Spleen (tissue), 11 donors: ENCODE results near the gene HES3. TPM values are rescaled to one million over a fixed set of nuclear protein-coding genes. Genes with fewer than 3 reads are reported as not detected.

Source experiments
- DNase-seq: peaks from one replicate; pipeline ENCODE4 v3.0.0-alpha.2; 2020
- H3K27ac ChIP-seq, 8 donors: fragments of 200-600 bp; sonication (generic) in 7 of 8; 1 replicate in 4 of 8; 2 replicates in 4 of 8; pipeline versions ENCODE4 v1.5.0 to v1.8.0; 2016 to 2021; ENCODE audit warnings: inconsistent platforms in 4 of 8, mild to moderate bottlenecking in 4 of 8, moderate library complexity in 1 of 8
- H3K27me3 ChIP-seq, 7 donors: fragments of 200-600 bp; sonication (generic) in 6 of 7; replicated peaks in 1 of 7; 1 replicate in 4 of 7; 2 replicates in 3 of 7; pipeline versions ENCODE4 v1.5.0 to v1.8.0; 2016 to 2021; ENCODE audit warnings: inconsistent platforms in 3 of 7, mild to moderate bottlenecking in 1 of 7
- H3K36me3 ChIP-seq, 6 donors: fragments of 200-600 bp; sonication (generic) in 5 of 6; 1 replicate in 4 of 6; 2 replicates in 2 of 6; pipeline versions ENCODE4 v1.5.0 to v1.8.0; 2016 to 2021; ENCODE audit warnings: inconsistent platforms in 2 of 6
- H3K4me1 ChIP-seq, 6 donors: fragments of 200-600 bp; sonication (generic) in 5 of 6; 1 replicate in 3 of 6; 2 replicates in 3 of 6; pipeline versions ENCODE4 v1.5.0 to v1.8.0; 2016 to 2021; ENCODE audit warnings: inconsistent platforms in 3 of 6
- H3K4me3 ChIP-seq, 8 donors: fragments of 200-600 bp; sonication (generic) in 7 of 8; 1 replicate in 4 of 8; 2 replicates in 4 of 8; pipeline versions ENCODE4 v1.5.0 to v1.8.0; 2016 to 2021; ENCODE audit warnings: inconsistent platforms in 4 of 8, mild to moderate bottlenecking in 4 of 8, moderate library complexity in 2 of 8
- H3K9me3 ChIP-seq, 8 donors: fragments of 200-600 bp; sonication (generic) in 7 of 8; 1 replicate in 4 of 8; 2 replicates in 4 of 8; pipeline versions ENCODE4 v1.5.0 to v1.8.0; 2016 to 2021; ENCODE audit warnings: inconsistent platforms in 4 of 8
- POLR2A ChIP-seq, 3 donors: fragments of 450-650 bp; IDR thresholded peaks; one replicate each; pipeline ENCODE4 v1.5.1; 2017; ENCODE audit warnings: antibody characterized with exemption in 3 of 3, mild to moderate bottlenecking in 1 of 3
- POLR2AphosphoS5 ChIP-seq, 3 donors: sonication (generic); formaldehyde crosslinking; IDR thresholded peaks; one replicate each; pipeline ENCODE4 v1.5.1; 2017; ENCODE audit warnings: antibody characterized with exemption in 3 of 3
- WGBS, 5 donors: extraction: QIAGEN DNeasy Blood & Tissue Kit in 3 of 5; methylation state at CpG; one replicate each; pipeline versions ENCODE4 v1.1.5 to v1.1.7; 2013 to 2018; 5-methylcytosine and 5-hydroxymethylcytosine counted together
- intact Hi-C: fragments of 100-400 bp; cut with DNase I; formaldehyde crosslinking; loops from one replicate; pipeline ENCODE4 v1.15.0; 2023; ENCODE audit warnings: low total_unique reads
- polyA plus RNA-seq, 3 donors: library from polyadenylated mRNA; stranded (reverse); fragments of 200-250 nt; gene quantifications; one replicate each; pipeline ENCODE4 v1.2.1, GENCODE V29; 2013
- total RNA-seq, 7 donors: library from RNA; depleted of rRNA in 3 of 7; stranded (reverse); fragments of >200 nt in 3 of 7; fragmentation: NEBNext Ultra II Directional in 4 of 7; extraction: Animal tissue kit (Norgen Biotek cat#: 25700) in 4 of 7; gene quantifications; one replicate each; pipeline versions ENCODE4 v1.1.0 to v1.2.1, GENCODE V29; 2016 to 2021
- TF ChIP-seq, protein P1 (sequence below), 11 experiments: fragments of 200-600 bp in 7 of 11; fragments of 450-650 bp in 4 of 11; sonication (generic) in 4 of 11; IDR thresholded peaks in 8 of 11; conservative IDR thresholded peaks in 3 of 11; 1 replicate in 7 of 11; 2 replicates in 4 of 11; pipeline versions ENCODE4 v1.4.0 to v1.8.0; 2016 to 2021; ENCODE audit warnings: antibody characterized with exemption in 11 of 11, inconsistent platforms in 4 of 11, mild to moderate bottlenecking in 1 of 11
- donor health status: healthy with polysubstance abuse.
- donor health status: DM: no; HTN: no; CAD: no; lungs with moderate emphysema.
- donor health status: DM: no; HTN: no; CAD: no.
- donor health status: Bipolar disorder and iron deficiency.
- donor health status: healthy.
- donor health status: DM: no; HTN: no; CAD: no.
- donor health status: DM: yes; HTN: yes; CAD: no.

Gene HES3
- total and polyA plus RNA-seq, 10 donors, result not detected

- DNase-seq, result no peak
- TF ChIP-seq POLR2A (IDR thresholded peaks at IDR 0.05) (no peak), POLR2AphosphoS5 (IDR thresholded peaks at IDR 0.05) (peak; percentile 10 to 57 (median 36))
- WGBS, 5 donors, result 63 to 76% (median 70%) methylated on average over 33 to 35 of the region's 35 CpGs
- H3K4me1 ChIP-seq, result peaks cover 4 to 37% (median 18%) of the 10 kb centered on the region in 6 donors
- H3K27ac ChIP-seq, result peak overlapping the region; percentile 19 to 70 (median 52)
- intact Hi-C loops, result no loop called here
- H3K36me3 ChIP-seq, result peaks cover 0 to 9% (median 0%) of the 10 kb centered on the region in 6 donors
- no peaks in the 10 kb centered on the region for H3K9me3 ChIP-seq
- no peaks in the 10 kb centered on the region for H3K27me3 ChIP-seq
- no peak overlapping the region for H3K4me3 ChIP-seq
Measured at GRCh38 chr1:6275826-6276782, 32.1 kb downstream of the HES3 start.

DNA sequence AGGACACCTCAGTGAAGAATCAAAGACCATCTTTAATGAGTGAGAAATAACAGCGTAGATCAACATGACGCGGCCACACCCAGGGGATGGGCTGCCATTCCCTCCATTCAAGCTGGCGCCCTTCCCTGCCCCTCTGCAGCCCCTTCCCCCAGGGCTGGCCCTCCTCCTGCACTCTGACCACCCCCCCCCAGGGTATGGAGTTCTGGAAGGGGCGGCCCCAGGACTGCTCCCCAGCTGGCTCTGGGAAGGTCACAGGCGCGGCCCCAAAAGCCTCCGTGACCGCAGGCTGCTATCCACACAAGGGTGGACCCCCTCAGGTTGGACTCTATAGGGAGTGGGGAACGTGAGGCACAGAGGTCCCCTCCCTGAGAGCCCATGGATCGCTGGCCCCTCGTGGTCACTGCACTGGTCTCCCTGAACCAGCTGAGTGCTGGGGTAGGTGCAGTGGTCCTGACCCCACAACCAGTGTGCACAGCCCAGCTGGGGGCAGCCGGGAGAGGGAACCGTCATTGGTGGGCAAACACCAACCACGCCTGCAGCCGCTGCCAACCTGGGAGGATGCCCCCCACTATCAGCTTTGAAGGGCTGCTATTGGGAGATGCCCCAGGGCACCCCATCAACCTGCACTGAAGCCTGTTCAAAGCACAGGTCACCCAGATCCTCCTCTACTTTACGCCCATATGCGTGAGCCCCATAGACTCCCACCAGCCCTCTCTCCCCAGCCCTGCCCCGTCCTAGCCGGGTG is 33.0 kb downstream of the HES3 start:
- Histone ChIP-seq H3K27me3 (no peaks in the 10 kb centered on the region), H3K4me1 (peaks cover 4 to 46% (median 22%) of the 10 kb centered on the region in 6 donors), H3K4me3 (no peak overlapping the region), H3K36me3 (peaks cover 0 to 9% (median 0%) of the 10 kb centered on the region in 6 donors), H3K27ac (peak overlapping the region in 4 of 8 donors; percentile 42 to 70 (median 62)), H3K9me3 (no peaks in the 10 kb centered on the region)
- TF ChIP-seq POLR2A (IDR thresholded peaks at IDR 0.05) (no peak), POLR2AphosphoS5 (IDR thresholded peaks at IDR 0.05) (no peak)
- TF ChIP-seq, protein P1, sequence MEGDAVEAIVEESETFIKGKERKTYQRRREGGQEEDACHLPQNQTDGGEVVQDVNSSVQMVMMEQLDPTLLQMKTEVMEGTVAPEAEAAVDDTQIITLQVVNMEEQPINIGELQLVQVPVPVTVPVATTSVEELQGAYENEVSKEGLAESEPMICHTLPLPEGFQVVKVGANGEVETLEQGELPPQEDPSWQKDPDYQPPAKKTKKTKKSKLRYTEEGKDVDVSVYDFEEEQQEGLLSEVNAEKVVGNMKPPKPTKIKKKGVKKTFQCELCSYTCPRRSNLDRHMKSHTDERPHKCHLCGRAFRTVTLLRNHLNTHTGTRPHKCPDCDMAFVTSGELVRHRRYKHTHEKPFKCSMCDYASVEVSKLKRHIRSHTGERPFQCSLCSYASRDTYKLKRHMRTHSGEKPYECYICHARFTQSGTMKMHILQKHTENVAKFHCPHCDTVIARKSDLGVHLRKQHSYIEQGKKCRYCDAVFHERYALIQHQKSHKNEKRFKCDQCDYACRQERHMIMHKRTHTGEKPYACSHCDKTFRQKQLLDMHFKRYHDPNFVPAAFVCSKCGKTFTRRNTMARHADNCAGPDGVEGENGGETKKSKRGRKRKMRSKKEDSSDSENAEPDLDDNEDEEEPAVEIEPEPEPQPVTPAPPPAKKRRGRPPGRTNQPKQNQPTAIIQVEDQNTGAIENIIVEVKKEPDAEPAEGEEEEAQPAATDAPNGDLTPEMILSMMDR (IDR thresholded peaks at IDR 0.05 in 8 of 11, conservative IDR thresholded peaks at IDR 0.05 in 3 of 11), result no peak
- DNase-seq, result no peak
- WGBS, 5 donors, result 91 to 96% (median 92%) methylated on average over 14 to 20 of the region's 20 CpGs
- intact Hi-C loops, result no loop called here

DNA sequence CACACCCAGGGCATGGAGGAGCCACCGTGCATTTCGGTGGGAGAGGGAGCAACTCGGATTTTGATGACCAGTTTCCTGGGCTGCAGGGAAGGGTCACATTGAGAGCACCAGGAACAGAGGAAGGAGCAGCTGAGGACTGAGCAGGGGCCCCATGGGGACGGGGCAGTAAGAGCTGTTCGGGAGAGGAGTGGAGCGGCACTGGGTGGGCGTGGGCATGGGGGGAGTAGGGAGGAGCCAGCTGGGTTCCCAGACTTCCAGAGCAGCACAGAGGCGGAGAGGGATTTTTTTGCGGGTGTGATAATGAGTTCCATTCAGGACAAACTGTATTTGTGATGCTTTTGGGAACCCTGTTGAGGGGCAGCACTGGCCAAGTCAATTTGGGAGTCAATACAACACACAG is 34.3 kb downstream of the HES3 start:
- Histone ChIP-seq H3K27ac (no peak overlapping the region), H3K4me3 (no peak overlapping the region), H3K36me3 (peaks cover 0 to 5% (median 0%) of the 10 kb centered on the region in 6 donors), H3K4me1 (peaks cover 4 to 51% (median 23%) of the 10 kb centered on the region in 6 donors), H3K9me3 (no peaks in the 10 kb centered on the region), H3K27me3 (no peaks in the 10 kb centered on the region)
- no peak for DNase-seq
- 86 to 94% (median 91%) methylated on average over 9 of the region's 9 CpGs for WGBS, 5 donors
- TF ChIP-seq POLR2A (IDR thresholded peaks at IDR 0.05), result no peak
- intact Hi-C loops, result no loop called here

GRCh38 chr1:6279066-6279465 is 35.1 kb downstream of the HES3 start:
- Histone ChIP-seq H3K27ac (no peak overlapping the region), H3K9me3 (no peaks in the 10 kb centered on the region), H3K27me3 (no peaks in the 10 kb centered on the region), H3K4me3 (no peak overlapping the region), H3K4me1 (peaks cover 4 to 51% (median 23%) of the 10 kb centered on the region in 6 donors), H3K36me3 (no peaks in the 10 kb centered on the region)
- no peak for DNase-seq
- TF ChIP-seq POLR2AphosphoS5 (IDR thresholded peaks at IDR 0.05) (no peak), POLR2A (IDR thresholded peaks at IDR 0.05) (no peak)
- TF ChIP-seq, protein P1 (IDR thresholded peaks at IDR 0.05 in 8 of 11, conservative IDR thresholded peaks at IDR 0.05 in 3 of 11), result no peak
- intact Hi-C loops, result no loop called here
- 89 to 93% (median 91%) methylated on average over 10 of the region's 10 CpGs for WGBS, 5 donors
